GM18498 (cell line): ENCODE measurements around the gene PPP2R5C.

Source experiments
- ATAC-seq: cut with Tn5 transposase; IDR thresholded peaks from one replicate; pipeline ENCODE4 v1.9.1; 2021; ENCODE audit warnings: mild to moderate bottlenecking, moderate library complexity; ENCODE audit not compliant: unreplicated experiment

PPP2R5C gene

GRCh38 chr14:101934601-101935150 is 173.2 kb downstream of the PPP2R5C start:
- no peak for ATAC-seq

DNA sequence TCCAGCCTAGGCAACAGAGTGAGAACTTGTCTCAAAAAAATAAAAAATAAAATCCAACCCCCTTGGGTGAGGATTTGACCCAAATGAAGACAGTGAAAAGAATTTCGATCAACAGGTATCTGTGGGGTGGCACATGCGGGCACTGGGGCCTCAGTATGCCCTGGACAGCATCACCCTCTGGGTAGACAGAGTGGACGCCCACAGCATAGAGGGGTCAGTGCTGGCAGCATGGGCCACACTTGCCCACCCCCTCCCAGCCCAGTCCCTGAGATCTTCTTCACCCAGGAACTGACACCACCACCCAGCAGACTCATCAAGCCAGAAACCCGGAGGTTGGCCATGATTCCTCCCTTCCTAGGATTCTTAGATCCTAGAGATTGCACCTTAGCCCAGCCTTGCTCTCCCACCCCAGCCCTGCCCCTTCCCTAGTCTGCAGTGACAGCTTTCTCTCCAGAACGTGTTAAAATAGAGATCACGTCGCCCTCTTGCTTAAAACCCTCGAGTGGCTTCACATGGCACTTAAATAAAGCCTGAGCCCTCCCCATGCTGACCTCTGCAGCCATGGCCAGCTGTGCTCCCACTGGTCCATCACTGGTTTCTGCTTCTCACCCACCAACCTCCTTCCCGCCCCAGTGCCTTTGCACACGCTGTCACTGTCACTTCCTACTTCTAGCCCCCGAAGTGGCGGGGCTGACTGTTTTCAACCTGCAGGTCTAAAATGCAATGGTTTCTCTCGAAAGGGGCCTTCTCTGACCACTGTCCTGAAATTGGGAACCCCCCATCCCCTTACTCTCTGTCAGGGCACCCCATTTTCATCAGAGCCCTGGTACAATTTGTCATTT is 176.6 kb downstream of the PPP2R5C start:
- no peak for ATAC-seq

- no peak for ATAC-seq
Observed at GRCh38 chr14:101939646-101940170, 178.2 kb downstream of the PPP2R5C start.

GRCh38 chr14:101944451-101944850 is 182.9 kb downstream of the PPP2R5C start:
- no peak for ATAC-seq

- no peak for ATAC-seq
Observed at GRCh38 chr14:101945171-101945570, 183.7 kb downstream of the PPP2R5C start.

- peak; percentile 10 for ATAC-seq
Observed at GRCh38 chr14:101947577-101947903, 186.0 kb downstream of the PPP2R5C start.

DNA sequence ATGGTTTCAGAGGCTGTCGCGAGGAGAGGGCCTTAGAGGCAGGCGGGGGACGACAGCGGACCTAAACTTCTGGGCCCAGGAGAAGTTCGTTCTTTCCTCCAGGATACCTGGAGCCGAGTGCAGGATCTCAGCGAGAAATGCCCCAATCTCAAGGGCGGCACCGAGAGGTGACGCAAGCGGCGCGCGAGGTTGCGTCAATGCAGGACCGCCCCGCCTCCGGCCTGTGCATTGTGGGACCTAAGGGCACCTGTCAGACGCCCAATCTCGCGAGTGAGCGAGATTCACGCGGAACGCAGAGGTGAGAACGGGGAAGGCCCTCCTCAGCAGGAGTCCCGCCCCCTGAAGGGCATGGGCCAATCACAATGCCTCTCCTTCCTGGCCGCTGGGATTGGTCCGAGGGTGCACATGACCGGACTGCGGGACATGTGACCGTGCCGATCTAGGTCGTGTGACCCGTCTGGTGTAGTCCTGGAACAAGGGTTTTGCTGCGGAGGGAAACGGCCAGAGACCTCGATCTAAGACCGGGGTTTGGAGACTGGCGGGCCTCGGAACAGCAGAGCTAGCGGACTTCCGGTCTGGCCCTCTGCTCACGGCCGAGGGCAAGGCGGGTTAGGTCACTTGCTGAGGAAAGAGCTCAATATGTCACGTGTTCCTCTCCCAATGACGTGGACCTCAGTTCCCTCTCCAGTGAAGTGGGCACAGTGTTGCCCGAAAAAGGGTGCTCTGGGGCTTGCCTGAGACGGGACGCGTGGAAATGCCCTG is 186.6 kb downstream of the PPP2R5C start:
- ATAC-seq = peak; percentile 98

- no peak for ATAC-seq
Observed at GRCh38 chr14:101948666-101949216, 187.2 kb downstream of the PPP2R5C start.

GRCh38 chr14:101950100-101950499 is 188.6 kb downstream of the PPP2R5C start:
- no peak for ATAC-seq

- no peak for ATAC-seq
Observed at GRCh38 chr14:101950516-101951215, 189.2 kb downstream of the PPP2R5C start.

GRCh38 chr14:101953151-101953550 is 191.6 kb downstream of the PPP2R5C start:
- ATAC-seq = no peak

- ATAC-seq = no peak
Observed at GRCh38 chr14:101954501-101954900, 193.0 kb downstream of the PPP2R5C start.

- ATAC-seq = no peak
Observed at GRCh38 chr14:101955695-101956161, 194.2 kb downstream of the PPP2R5C start.

- no peak for ATAC-seq
Observed at GRCh38 chr14:101956179-101956885, 194.8 kb downstream of the PPP2R5C start.

DNA sequence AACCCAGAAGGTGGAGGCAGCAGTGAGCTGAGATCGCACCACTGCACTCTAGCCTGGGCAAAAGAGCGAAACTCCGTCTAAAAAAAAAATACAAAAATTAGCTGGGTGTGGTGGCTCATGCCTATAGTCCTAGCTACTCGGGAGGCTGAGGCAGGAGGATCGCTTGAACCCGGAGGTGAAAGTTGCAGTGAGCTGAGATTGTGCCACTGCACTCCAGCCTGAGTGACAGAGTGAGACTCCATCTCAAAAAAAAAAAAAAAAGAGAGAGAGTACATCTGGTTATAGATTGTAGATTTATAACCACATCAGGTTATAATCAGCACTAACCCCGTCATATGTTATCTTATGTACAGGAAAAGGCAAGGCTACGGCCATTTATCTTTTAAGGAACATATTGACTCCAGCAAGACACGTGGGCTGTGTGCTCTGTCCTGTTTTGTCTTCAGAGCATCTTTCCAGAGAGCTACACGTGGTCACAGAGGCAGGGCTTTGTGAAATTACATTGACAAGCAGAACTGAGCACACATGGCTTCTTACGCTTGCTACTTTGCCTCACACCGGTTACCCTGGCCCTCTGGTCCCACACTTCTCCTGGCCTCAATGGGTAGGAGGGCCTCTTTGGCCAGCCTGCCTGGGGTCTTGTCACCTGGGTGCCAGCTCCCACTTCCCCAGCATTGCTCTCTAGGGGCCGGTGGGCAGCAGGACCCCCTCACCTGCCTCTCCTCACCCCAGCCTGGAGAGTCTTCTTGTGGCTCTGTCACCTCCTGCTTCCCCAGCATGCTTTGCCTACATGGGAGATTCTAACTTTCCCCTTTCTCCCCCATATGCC is 196.1 kb downstream of the PPP2R5C start:
- ATAC-seq = no peak

DNA sequence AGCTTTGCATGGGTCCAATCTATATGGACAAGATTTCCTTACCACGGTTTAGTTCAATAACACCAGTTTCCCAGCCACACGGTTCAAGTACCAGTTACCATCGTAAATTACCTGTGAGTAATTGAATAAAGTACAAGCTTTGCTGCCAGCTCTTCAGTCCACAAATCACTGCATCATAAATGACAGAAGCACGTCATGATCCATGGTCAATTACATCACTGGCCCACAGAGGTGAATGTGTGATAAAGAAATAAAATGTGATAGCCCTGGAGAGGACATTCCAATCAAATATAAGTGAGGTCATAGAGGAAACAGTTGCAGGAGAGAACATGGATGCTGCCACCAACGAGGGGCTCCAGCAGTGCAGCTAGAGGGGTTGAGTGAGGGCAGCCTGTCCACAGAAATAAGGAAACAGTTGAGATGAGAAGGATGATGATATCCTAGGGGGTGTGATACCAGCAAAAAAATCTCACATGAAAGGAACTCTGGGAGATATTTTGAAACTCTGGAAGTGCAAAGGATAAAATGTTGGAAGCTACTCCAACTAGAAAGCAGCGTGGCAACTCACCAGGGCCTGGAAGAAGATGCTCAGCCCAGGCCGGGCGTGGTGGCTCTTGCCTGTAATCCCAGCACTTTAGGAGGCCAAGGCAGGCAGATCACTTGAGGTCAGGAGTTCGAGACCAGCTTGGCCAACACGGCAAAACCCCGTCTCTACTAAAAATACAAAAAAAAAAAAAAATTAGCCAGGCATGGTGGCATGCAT is 197.1 kb downstream of the PPP2R5C start:
- ATAC-seq = no peak

GRCh38 chr14:101959277-101959676 is 197.8 kb downstream of the PPP2R5C start:
- no peak for ATAC-seq

GRCh38 chr14:101960225-101960624 is 198.7 kb downstream of the PPP2R5C start:
- ATAC-seq = no peak
